HepG2 (cell line): ENCODE results near the gene TOPBP1. TPM values are rescaled to one million over a fixed set of nuclear protein-coding genes. Genes with fewer than 3 reads are reported as not detected.

ENCODE experiments used
- BCL6 ChIP-seq: IDR thresholded peaks from 2 replicates; pipeline ENCODE4 v1.6.1; 2016; ENCODE audit warnings: missing genetic modification reagents, missing compliant biosample characterization
- ESRRA ChIP-seq: sonication (generic); formaldehyde crosslinking; IDR thresholded peaks from 2 replicates; pipeline ENCODE4 v1.5.1; 2020; ENCODE audit warnings: mild to moderate bottlenecking, low read depth, missing genetic modification reagents
- JUNB ChIP-seq: sonication (generic); formaldehyde crosslinking; IDR thresholded peaks from 2 replicates; pipeline ENCODE4 v1.8.0; 2022; ENCODE audit warnings: missing genetic modification reagents, mild to moderate bottlenecking, borderline replicate concordance
- RERE ChIP-seq: IDR thresholded peaks from 2 replicates; pipeline ENCODE4 v1.6.1; 2016; ENCODE audit warnings: low read depth, missing genetic modification reagents, missing compliant biosample characterization
- RXRA ChIP-seq: sonication (generic); formaldehyde crosslinking; IDR thresholded peaks from 2 replicates; pipeline ENCODE4 v1.5.1; 2020; ENCODE audit warnings: missing genetic modification reagents
- YEATS2 ChIP-seq: sonication (generic); formaldehyde crosslinking; IDR thresholded peaks from 2 replicates; pipeline ENCODE4 v1.4.0; 2020; ENCODE audit warnings: missing genetic modification reagents, borderline replicate concordance
- ZIK1 ChIP-seq: sonication (generic); formaldehyde crosslinking; IDR thresholded peaks from 2 replicates; pipeline ENCODE4 v1.5.0; 2020; ENCODE audit warnings: mild to moderate bottlenecking, low read depth, missing genetic modification reagents, borderline replicate concordance
- ZNF276 ChIP-seq: sonication (generic); formaldehyde crosslinking; IDR thresholded peaks from 2 replicates; pipeline ENCODE4 v1.4.0; 2020; ENCODE audit warnings: mild to moderate bottlenecking, low read depth, missing genetic modification reagents
- ZNF354B ChIP-seq: sonication (generic); formaldehyde crosslinking; IDR thresholded peaks from 2 replicates; pipeline ENCODE4 v1.8.0; 2022; ENCODE audit warnings: mild to moderate bottlenecking, missing genetic modification reagents
- ZNF513 ChIP-seq: sonication (generic); formaldehyde crosslinking; conservative IDR thresholded peaks from 2 replicates; pipeline ENCODE4 v1.5.0; 2020; ENCODE audit warnings: missing genetic modification reagents
- ZNF558 ChIP-seq: sonication (generic); formaldehyde crosslinking; IDR thresholded peaks from 2 replicates; pipeline ENCODE4 v1.9.0; 2022; ENCODE audit warnings: mild to moderate bottlenecking, missing genetic modification reagents, borderline replicate concordance
- ZNF709 ChIP-seq: sonication (generic); formaldehyde crosslinking; IDR thresholded peaks from 2 replicates; pipeline ENCODE4 v1.5.0; 2020; ENCODE audit warnings: mild to moderate bottlenecking, missing genetic modification reagents
- ZNF878 ChIP-seq: sonication (generic); formaldehyde crosslinking; IDR thresholded peaks from 2 replicates; pipeline ENCODE4 v1.8.1; 2023; ENCODE audit warnings: mild to moderate bottlenecking, missing genetic modification reagents, moderate library complexity
- polyA plus RNA-seq, 8 experiments: library from polyadenylated mRNA; depleted of rRNA in 3 of 8; stranded (reverse) in 7 of 8; unstranded in 1 of 8; fragments of >200 nt; fragmentation: Illumina TruSeq in 4 of 8; extraction: Trizol in 4 of 8; gene quantifications; 2 replicates each; pipeline versions ENCODE4 v1.2.1 to v1.2.3, GENCODE V29; 2011 to 2016; ENCODE audit warnings: low read depth in 4 of 8, missing spikeins in 1 of 8, mixed read lengths in 1 of 8; ENCODE audit not compliant: insufficient read depth in 1 of 8
- total RNA-seq, 5 experiments: library from RNA; depleted of rRNA; stranded (reverse); fragments of >200 nt; fragmentation: Illumina TruSeq; extraction: Trizol; gene quantifications; 2 replicates each; pipeline ENCODE4 v1.2.3, GENCODE V29; 2016; ENCODE audit warnings: low read depth in 1 of 5
- TF ChIP-seq, protein P1 (sequence below): sonication (generic); formaldehyde crosslinking; IDR thresholded peaks from 2 replicates; pipeline ENCODE4 v1.8.1; 2023; ENCODE audit warnings: mild to moderate bottlenecking, inconsistent platforms, moderate library complexity, missing genetic modification reagents, borderline replicate concordance
- TF ChIP-seq, protein P2 (sequence below): sonication (generic); formaldehyde crosslinking; IDR thresholded peaks from 2 replicates; pipeline ENCODE4 v1.4.0; 2020; ENCODE audit warnings: missing genetic modification reagents

Gene TOPBP1
- total and polyA plus RNA-seq, 2 of the 13 experiments (the other 11 are each of a cell fraction or from before 2014, with no cell fraction given), result 24.3 to 42.9 TPM

GRCh38 chr3:133675631-133676335, 14.0 kb upstream of the TOPBP1 start (continued):
- TF ChIP-seq ZNF513 (CRISPR knock-in tag), result no peak
- TF ChIP-seq, protein P1, sequence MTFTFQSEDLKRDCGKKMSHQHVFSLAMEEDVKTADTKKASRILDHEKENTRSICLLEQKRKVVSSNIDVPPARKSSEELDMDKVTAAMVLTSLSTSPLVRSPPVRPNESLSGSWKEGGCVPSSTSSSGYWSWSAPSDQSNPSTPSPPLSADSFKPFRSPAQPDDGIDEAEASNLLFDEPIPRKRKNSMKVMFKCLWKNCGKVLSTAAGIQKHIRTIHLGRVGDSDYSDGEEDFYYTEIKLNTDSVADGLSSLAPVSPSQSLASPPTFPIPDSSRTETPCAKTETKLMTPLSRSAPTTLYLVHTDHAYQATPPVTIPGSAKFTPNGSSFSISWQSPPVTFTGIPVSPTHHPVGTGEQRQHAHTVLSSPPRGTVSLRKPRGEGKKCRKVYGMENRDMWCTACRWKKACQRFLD (CRISPR knock-in tag), result no peak
- peak; percentile 74; the same call in 1 of the 2 replicates for TF ChIP-seq RXRA (CRISPR knock-in tag)
- no peak for TF ChIP-seq ZNF878
- peak; percentile 89 for TF ChIP-seq BCL6 (CRISPR knock-in tag)
- no peak for TF ChIP-seq YEATS2 (CRISPR knock-in tag)
- TF ChIP-seq ZNF354B (CRISPR knock-in tag), result no peak
- no peak for TF ChIP-seq ZNF558
- TF ChIP-seq ZNF709, result 0 out of 2 replicates have a peak, but pooled peaks have one; percentile 15
- TF ChIP-seq, protein P2, sequence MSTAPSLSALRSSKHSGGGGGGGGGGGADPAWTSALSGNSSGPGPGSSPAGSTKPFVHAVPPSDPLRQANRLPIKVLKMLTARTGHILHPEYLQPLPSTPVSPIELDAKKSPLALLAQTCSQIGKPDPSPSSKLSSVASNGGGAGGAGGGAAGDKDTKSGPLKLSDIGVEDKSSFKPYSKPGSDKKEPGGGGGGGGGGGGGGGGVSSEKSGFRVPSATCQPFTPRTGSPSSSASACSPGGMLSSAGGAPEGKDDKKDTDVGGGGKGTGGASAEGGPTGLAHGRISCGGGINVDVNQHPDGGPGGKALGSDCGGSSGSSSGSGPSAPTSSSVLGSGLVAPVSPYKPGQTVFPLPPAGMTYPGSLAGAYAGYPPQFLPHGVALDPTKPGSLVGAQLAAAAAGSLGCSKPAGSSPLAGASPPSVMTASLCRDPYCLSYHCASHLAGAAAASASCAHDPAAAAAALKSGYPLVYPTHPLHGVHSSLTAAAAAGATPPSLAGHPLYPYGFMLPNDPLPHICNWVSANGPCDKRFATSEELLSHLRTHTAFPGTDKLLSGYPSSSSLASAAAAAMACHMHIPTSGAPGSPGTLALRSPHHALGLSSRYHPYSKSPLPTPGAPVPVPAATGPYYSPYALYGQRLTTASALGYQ (CRISPR knock-in tag), result peak; percentile 80
- no peak for TF ChIP-seq JUNB
- peak; percentile 77 for TF ChIP-seq RERE (CRISPR knock-in tag)
- no peak for TF ChIP-seq ZIK1 (CRISPR knock-in tag)
- TF ChIP-seq ESRRA (CRISPR knock-in tag), result peak; percentile 88
- no peak for TF ChIP-seq ZNF276 (CRISPR knock-in tag)
